HG03342 (cell line): ENCODE data around the gene ARHGAP24.

ENCODE experiments used
- ATAC-seq: cut with Tn5 transposase; IDR thresholded peaks from one replicate; pipeline ENCODE4 v1.9.1; 2021; ENCODE audit warnings: mild to moderate bottlenecking, moderate library complexity; ENCODE audit not compliant: unreplicated experiment

ARHGAP24 gene

DNA sequence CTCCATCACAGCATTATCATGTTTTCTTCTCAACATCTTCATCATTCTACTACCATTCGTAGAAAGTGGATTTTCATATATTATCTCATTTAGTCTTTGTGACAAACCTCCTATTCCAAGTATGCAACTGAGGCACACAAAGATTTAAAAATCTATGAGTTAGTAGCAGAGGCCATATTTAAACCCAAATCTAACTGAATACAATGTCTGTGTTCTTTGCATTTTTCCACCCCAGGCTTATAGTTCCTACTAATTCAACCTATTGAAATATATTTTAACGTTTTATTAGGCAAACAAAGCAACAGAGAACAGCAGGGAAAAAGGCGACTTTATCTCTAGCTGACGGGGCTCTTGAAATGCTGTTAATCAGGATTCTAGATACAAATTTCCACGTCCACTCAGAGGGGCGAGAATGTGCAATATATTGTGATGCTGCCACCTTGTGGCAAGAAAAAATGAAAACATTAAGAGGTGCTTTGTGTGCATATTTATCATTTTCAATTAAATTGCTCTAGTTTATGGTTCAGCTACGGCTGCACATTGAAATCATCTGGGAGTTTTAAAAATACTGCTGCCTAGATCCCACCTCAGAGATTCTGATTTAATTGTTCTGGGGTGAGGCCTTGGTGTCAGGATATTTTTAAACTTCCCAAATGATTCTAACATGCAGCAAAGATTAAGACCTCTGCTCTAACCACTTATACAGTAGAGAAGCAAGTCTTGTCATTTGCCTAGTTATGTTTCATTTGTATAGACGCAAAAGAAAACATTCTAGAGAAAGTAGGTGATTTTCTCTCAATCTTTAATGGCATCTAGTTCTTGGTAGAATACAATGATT lies 569.0 kb downstream of the ARHGAP24 start:
- peak; percentile 81 for ATAC-seq

DNA sequence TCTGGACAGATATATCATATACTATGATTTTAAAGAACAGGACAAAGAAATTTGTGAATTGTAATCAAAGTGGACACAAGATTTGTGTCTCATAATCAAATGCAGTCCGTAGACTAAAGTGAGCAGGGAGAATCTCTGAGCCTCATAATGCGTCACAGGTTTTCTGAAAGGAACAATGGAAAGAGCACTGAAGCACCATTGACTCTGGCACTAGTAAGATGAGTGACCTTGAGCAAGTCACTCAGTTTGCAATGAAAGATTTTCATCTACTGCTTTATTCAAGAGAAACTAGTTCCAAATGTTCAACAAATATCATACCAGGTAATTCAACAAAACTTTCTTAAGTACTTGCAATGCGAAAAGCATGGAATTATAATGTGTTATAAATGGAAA lies 569.6 kb downstream of the ARHGAP24 start:
- no peak for ATAC-seq

DNA sequence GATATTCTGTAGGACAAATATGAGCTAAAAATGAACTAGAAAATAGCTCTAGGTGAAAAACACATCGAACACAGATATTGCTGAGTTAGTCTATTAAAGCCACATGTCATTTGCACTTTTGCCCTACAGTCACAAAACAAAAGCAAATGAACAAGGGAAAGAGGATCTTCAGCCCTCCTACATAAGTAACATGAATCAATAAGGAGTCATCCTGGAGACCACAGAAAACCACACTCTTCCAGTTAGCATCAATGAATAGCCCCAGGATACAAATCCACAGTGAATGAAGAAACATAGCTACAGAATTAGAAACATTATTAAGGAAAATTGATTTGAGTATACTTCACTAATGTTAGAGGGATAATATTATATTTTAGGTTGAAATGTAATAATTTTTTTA lies 573.5 kb downstream of the ARHGAP24 start:
- ATAC-seq: no peak

DNA sequence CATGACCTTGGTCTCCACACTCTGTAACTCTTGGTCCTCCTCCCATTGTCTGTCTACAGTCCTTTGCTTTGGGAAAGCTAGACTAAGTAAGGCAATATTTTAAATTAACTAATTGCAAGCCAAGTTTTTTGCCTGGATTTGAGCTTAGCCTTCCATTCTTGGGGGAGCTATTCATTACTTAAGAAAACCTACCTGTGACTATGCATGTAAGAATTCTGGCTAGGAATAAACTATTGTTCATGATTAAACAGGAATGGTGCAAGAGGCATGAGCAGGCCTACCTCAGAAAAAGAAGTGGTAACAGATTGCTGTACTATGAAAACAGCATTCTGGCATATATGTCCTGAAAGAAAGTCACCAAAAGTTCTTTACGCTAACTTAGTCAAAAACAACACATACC lies 575.5 kb downstream of the ARHGAP24 start:
- ATAC-seq: no peak
